DND-41 (cell line): ENCODE data around the gene TRAPPC14.

Source experiments
- ATAC-seq: fragments of 200-7000 bp; cut with Tn5 transposase; 3 replicates; pipeline ENCODE4 v1.9.1; 2021; ENCODE audit warnings: low read depth; ENCODE audit not compliant: insufficient read depth
- DNase-seq: peaks from one replicate; pipeline ENCODE4 v3.0.0-alpha.2; 2020
- H2AFZ ChIP-seq: 2 replicates; pipeline ENCODE4 v1.6.0; 2012; ENCODE audit warnings: low read depth, low read length
- H3K27ac ChIP-seq: 2 replicates; pipeline ENCODE4 v1.5.1; 2012; ENCODE audit warnings: low read length, inconsistent platforms
- H3K27me3 ChIP-seq: fragments of 200-600 bp; sonication (generic); 2 replicates; pipeline ENCODE4 v1.6.0; 2012; ENCODE audit warnings: low read length, mild to moderate bottlenecking, inconsistent platforms; ENCODE audit not compliant: insufficient read depth, poor library complexity
- H3K36me3 ChIP-seq: 2 replicates; pipeline ENCODE4 v1.5.1; 2012; ENCODE audit warnings: low read length, inconsistent platforms; ENCODE audit not compliant: insufficient read depth
- H3K4me1 ChIP-seq: 2 replicates; pipeline ENCODE4 v1.5.1; 2012; ENCODE audit warnings: mild to moderate bottlenecking, low read length; ENCODE audit not compliant: insufficient read depth
- H3K4me2 ChIP-seq: 2 replicates; pipeline ENCODE4 v1.6.0; 2012; ENCODE audit warnings: mild to moderate bottlenecking, moderate library complexity, low read length, inconsistent platforms; ENCODE audit not compliant: insufficient read depth
- H3K4me3 ChIP-seq, 2 experiments: fragments of 200-600 bp in 1 of 2; shearing (Covaris generic) in 1 of 2; 2 replicates each; pipeline ENCODE4 v1.5.1; 2012 to 2016; ENCODE audit warnings: inconsistent platforms in 2 of 2, low read length in 2 of 2, mild to moderate bottlenecking in 2 of 2, low read depth in 1 of 2, moderate library complexity in 1 of 2
- H3K79me2 ChIP-seq: 2 replicates; pipeline ENCODE4 v1.6.0; 2012; ENCODE audit warnings: low read length, inconsistent platforms; ENCODE audit not compliant: insufficient read depth
- H3K9ac ChIP-seq: 2 replicates; pipeline ENCODE4 v1.6.0; 2012; ENCODE audit warnings: low read depth, mild to moderate bottlenecking, inconsistent platforms, low read length, moderate library complexity
- H3K9me3 ChIP-seq: 2 replicates; pipeline ENCODE4 v1.5.1; 2012; ENCODE audit warnings: low read length, moderate library complexity, mild to moderate bottlenecking, inconsistent platforms; ENCODE audit not compliant: insufficient read depth, severe bottlenecking
- H4K20me1 ChIP-seq: 2 replicates; pipeline ENCODE4 v1.6.0; 2012; ENCODE audit warnings: low read length; ENCODE audit not compliant: insufficient read depth
- CTCF ChIP-seq: IDR thresholded peaks from 2 replicates; pipeline ENCODE4 v1.5.1; 2012; ENCODE audit warnings: borderline replicate concordance, low read length, moderate library complexity, mild to moderate bottlenecking; ENCODE audit not compliant: poor library complexity, severe bottlenecking; ENCODE audit errors: extremely low read depth
- EZH2 ChIP-seq: IDR thresholded peaks from 3 replicates; pipeline ENCODE4 v1.6.1; 2012; ENCODE audit warnings: borderline replicate concordance, low read depth, mild to moderate bottlenecking, moderate library complexity, low read length, inconsistent platforms; ENCODE audit not compliant: severe bottlenecking

TRAPPC14 gene

GRCh38 chr7:100127866-100128636, 30.5 kb downstream of the TRAPPC14 start:
- Histone ChIP-seq H3K4me1 (peaks cover 45% of the 10 kb centered on the region), H3K27me3 (no peaks in the 10 kb centered on the region), H3K4me3 (peak overlapping the region; percentile 91 to 96), H4K20me1 (no peaks in the 10 kb centered on the region), H3K27ac (peak overlapping the region; percentile 100), H3K36me3 (peaks cover 11% of the 10 kb centered on the region), H3K9me3 (no peaks in the 10 kb centered on the region), H3K79me2 (peaks cover 28% of the 10 kb centered on the region), H3K4me2 (peak overlapping the region; percentile 100), H2AFZ (peak overlapping the region; percentile 97), H3K9ac (peak overlapping the region; percentile 92)
- DNase-seq (peak; percentile 52), ATAC-seq (peak; percentile 18)
- TF ChIP-seq EZH2: no peak
- no peak for TF ChIP-seq CTCF

- DNase-seq (peak; percentile 91), ATAC-seq (peak; percentile 71)
- peak within 1 kb of the TSS; percentile 91 to 96 for H3K4me3 ChIP-seq
- peak within 1 kb of the TSS; percentile 100 for H3K27ac ChIP-seq
- H4K20me1 ChIP-seq: no peaks in the 10 kb centered on the region
- H3K27me3 ChIP-seq: no peaks in the 10 kb centered on the region
- peaks cover 19% of the 10 kb centered on the region for H3K36me3 ChIP-seq
- H3K4me1 ChIP-seq: peaks cover 50% of the 10 kb centered on the region
- TF ChIP-seq EZH2: no peak
- TF ChIP-seq CTCF: no peak
- peak within 1 kb of the TSS; percentile 97 for H2AFZ ChIP-seq
- no peaks in the 10 kb centered on the region for H3K9me3 ChIP-seq
- H3K9ac ChIP-seq: peak within 1 kb of the TSS; percentile 92
- H3K79me2 ChIP-seq: peaks cover 35% of the 10 kb centered on the region
- peak within 1 kb of the TSS; percentile 100 for H3K4me2 ChIP-seq
Observed at GRCh38 chr7:100126931-100127865, 31.3 kb downstream of the TRAPPC14 start, which contains the start of gene MBLAC1. Gene MBLAC1, plus strand, starts transcription at chr7:100126967. Its CDS starts 429 bp downstream, at chr7:100127396.

- Histone ChIP-seq H3K36me3 (peaks cover 22% of the 10 kb centered on the region), H3K4me2 (peak overlapping the region; percentile 100), H3K9me3 (no peaks in the 10 kb centered on the region), H3K9ac (peak overlapping the region; percentile 92), H2AFZ (peak overlapping the region; percentile 97), H3K4me1 (peaks cover 55% of the 10 kb centered on the region), H4K20me1 (no peaks in the 10 kb centered on the region), H3K27me3 (no peaks in the 10 kb centered on the region), H3K27ac (peak overlapping the region; percentile 100), H3K4me3 (peak overlapping the region; percentile 91 to 96), H3K79me2 (peaks cover 38% of the 10 kb centered on the region)
- TF ChIP-seq EZH2 (no peak), CTCF (no peak)
- DNase-seq (no peak), ATAC-seq (peak; percentile 43)
Observed at GRCh38 chr7:100126239-100126930, 32.1 kb downstream of the TRAPPC14 start.
